HG03442 (cell line): ENCODE results near the gene TNS1.

ENCODE experiments used
- ATAC-seq: cut with Tn5 transposase; IDR thresholded peaks from one replicate; pipeline ENCODE4 v1.9.1; 2021; ENCODE audit warnings: mild to moderate bottlenecking, moderate library complexity; ENCODE audit not compliant: unreplicated experiment

Gene TNS1

GRCh38 chr2:217835931-217836891 is 166.6 kb downstream of the TNS1 start:
- no peak for ATAC-seq

GRCh38 chr2:217834744-217835513 is 167.9 kb downstream of the TNS1 start:
- no peak for ATAC-seq

- no peak for ATAC-seq
Observed at GRCh38 chr2:217834057-217834620, 168.7 kb downstream of the TNS1 start.

- ATAC-seq = no peak
Observed at GRCh38 chr2:217833439-217833838, 169.4 kb downstream of the TNS1 start.

- no peak for ATAC-seq
Observed at GRCh38 chr2:217832987-217833386, 169.8 kb downstream of the TNS1 start.

- ATAC-seq = no peak
Observed at GRCh38 chr2:217832115-217832514, 170.7 kb downstream of the TNS1 start.

- no peak for ATAC-seq
Observed at GRCh38 chr2:217831306-217831705, 171.5 kb downstream of the TNS1 start.

GRCh38 chr2:217830807-217831206 is 172.0 kb downstream of the TNS1 start:
- no peak for ATAC-seq

GRCh38 chr2:217830061-217830460 is 172.7 kb downstream of the TNS1 start:
- no peak for ATAC-seq

GRCh38 chr2:217829420-217829819 is 173.4 kb downstream of the TNS1 start:
- no peak for ATAC-seq

- no peak for ATAC-seq
Observed at GRCh38 chr2:217828336-217828735, 174.5 kb downstream of the TNS1 start.

- no peak for ATAC-seq
Observed at GRCh38 chr2:217827430-217828201, 175.2 kb downstream of the TNS1 start.

GRCh38 chr2:217826991-217827390 is 175.8 kb downstream of the TNS1 start:
- ATAC-seq = no peak

GRCh38 chr2:217826520-217826919 is 176.3 kb downstream of the TNS1 start:
- ATAC-seq = no peak

GRCh38 chr2:217825469-217826235 is 177.1 kb downstream of the TNS1 start:
- no peak for ATAC-seq

- ATAC-seq = no peak
Observed at GRCh38 chr2:217824223-217824622, 178.6 kb downstream of the TNS1 start.

GRCh38 chr2:217823626-217824025 is 179.2 kb downstream of the TNS1 start:
- no peak for ATAC-seq

- no peak for ATAC-seq
Observed at GRCh38 chr2:217822296-217823252, 180.2 kb downstream of the TNS1 start.
